Measurements from ENCODE around the gene MEG3.
"Not testable (repeated sequence)": the region's sequence is repeated elsewhere in the genome, so short reads cannot be mapped to it uniquely, and the experiment has no call there.

MEG3 gene

GRCh38 chr14:100789460-100790417, 36.2 kb upstream of the MEG3 start:
- DNase-seq, result no peak

- DNase-seq, result no peak
These were observed 35.2 kb upstream of the MEG3 start for GRCh38 chr14:100790502-100791347.

GRCh38 chr14:100791348-100791735, 34.6 kb upstream of the MEG3 start:
- DNase-seq, result no peak

- no peak for DNase-seq
These were observed 33.9 kb upstream of the MEG3 start for GRCh38 chr14:100791995-100792394.

- no peak for DNase-seq
These were observed 29.0 kb upstream of the MEG3 start for GRCh38 chr14:100796946-100797345.

- no peak for DNase-seq
These were observed 25.9 kb upstream of the MEG3 start for GRCh38 chr14:100800041-100800440.

- DNase-seq, result not testable (repeated sequence)
These were observed 24.5 kb upstream of the MEG3 start for GRCh38 chr14:100801433-100801832.

GRCh38 chr14:100802179-100802578, 23.7 kb upstream of the MEG3 start:
- DNase-seq, result no peak

- DNase-seq, result no peak
These were observed 23.2 kb upstream of the MEG3 start for GRCh38 chr14:100802766-100803165.

GRCh38 chr14:100803226-100803625, 22.7 kb upstream of the MEG3 start:
- no peak for DNase-seq

GRCh38 chr14:100803676-100804075, 22.2 kb upstream of the MEG3 start:
- DNase-seq, result no peak

GRCh38 chr14:100804138-100804537, 21.8 kb upstream of the MEG3 start:
- DNase-seq, result no peak

GRCh38 chr14:100804558-100805309, 21.2 kb upstream of the MEG3 start:
- no peak for DNase-seq

- DNase-seq, result no peak
These were observed 19.5 kb upstream of the MEG3 start for GRCh38 chr14:100806386-100806785.

GRCh38 chr14:100807496-100807895, 18.4 kb upstream of the MEG3 start:
- DNase-seq, result no peak

- no peak for DNase-seq
These were observed 17.8 kb upstream of the MEG3 start for GRCh38 chr14:100807979-100808734.

GRCh38 chr14:100810435-100810834, 15.5 kb upstream of the MEG3 start:
- no peak for DNase-seq

- DNase-seq, result no peak
These were observed 15.0 kb upstream of the MEG3 start for GRCh38 chr14:100810861-100811461.

- DNase-seq, result no peak
These were observed 12.6 kb upstream of the MEG3 start for GRCh38 chr14:100813291-100813690.

GRCh38 chr14:100815478-100816285, 10.2 kb upstream of the MEG3 start:
- DNase-seq, result no peak

Data from activated CD4-positive, alpha-beta T cell treated with anti-CD3 and anti-CD28 coated beads, Interleukin-10, Interleukin-2, amounts not matched to agents 100 ng/mL and 50 ng/mL, durations not matched to agents 16 hours and 8 hours (primary cell).